Heart right ventricle (tissue), 16 donors: ENCODE data around the gene BAIAP3. TPM values are rescaled to one million over a fixed set of nuclear protein-coding genes. Genes with fewer than 3 reads are reported as not detected.
A peak's percentile ranks its signal among the peaks of the same experiment; 100 is the strongest.

ENCODE experiments used
- ATAC-seq, 8 donors: fragments of 200-7000 bp; cut with Tn5 transposase; one replicate each; pipeline ENCODE4 v1.9.1; 2020; ENCODE audit warnings: mild to moderate bottlenecking in 8 of 8, moderate library complexity in 8 of 8, moderate number of reproducible peaks in 1 of 8
- DNase-seq, 2 donors: peaks; one replicate each; pipeline ENCODE4 v3.0.0-alpha.2; 2020
- H3K27ac ChIP-seq, 10 donors: fragments of 200-600 bp; sonication (generic) in 2 of 10; one replicate each; pipeline versions ENCODE4 v1.5.0 to v1.8.0; 2020 to 2022; ENCODE audit warnings: mild to moderate bottlenecking in 3 of 10
- H3K27me3 ChIP-seq, 7 donors: fragments of 200-600 bp; one replicate each; pipeline ENCODE4 v1.8.0; 2021 to 2022; ENCODE audit warnings: mild to moderate bottlenecking in 2 of 7
- H3K36me3 ChIP-seq, 9 donors: fragments of 200-600 bp; sonication (generic) in 1 of 9; one replicate each; pipeline versions ENCODE4 v1.5.0 to v1.8.0; 2020 to 2022; ENCODE audit warnings: mild to moderate bottlenecking in 2 of 9
- H3K4me1 ChIP-seq, 9 donors: fragments of 200-600 bp; sonication (generic) in 1 of 9; one replicate each; pipeline versions ENCODE4 v1.5.0 to v1.8.0; 2020 to 2022; ENCODE audit warnings: mild to moderate bottlenecking in 4 of 9
- H3K4me3 ChIP-seq, 10 donors: fragments of 200-600 bp; sonication (generic) in 2 of 10; one replicate each; pipeline versions ENCODE4 v1.5.0 to v1.8.0; 2020 to 2022; ENCODE audit warnings: mild to moderate bottlenecking in 7 of 10, moderate library complexity in 2 of 10
- H3K9me3 ChIP-seq, 11 donors: fragments of 200-600 bp in 10 of 11; sonication (generic) in 2 of 11; one replicate each; pipeline versions ENCODE4 v1.5.0 to v1.8.0; 2013 to 2022; ENCODE audit warnings: mild to moderate bottlenecking in 2 of 11, control low read depth in 1 of 11, moderate library complexity in 1 of 11
- WGBS, 2 donors: extraction: QIAGEN DNeasy Blood & Tissue Kit; methylation state at CpG; one replicate each; pipeline ENCODE4 v1.1.7; 2013; ENCODE audit warnings: inconsistent platforms in 1 of 2; 5-methylcytosine and 5-hydroxymethylcytosine counted together
- intact Hi-C, 10 donors: fragments of 100-400 bp; cut with DNase I; formaldehyde crosslinking; loops; one replicate each; pipeline versions ENCODE4 v1.11.1 to v1.14.2; 2022
- long read RNA-seq, 3 donors: library from polyadenylated mRNA; unstranded; transcript quantifications; one replicate each; pipeline ENCODE4 v2.0.0, GENCODE V29; 2020 to 2021
- polyA plus RNA-seq, 2 donors: library from polyadenylated mRNA; stranded (reverse); fragments of 200-250 nt; gene quantifications; one replicate each; pipeline ENCODE4 v1.2.3, GENCODE V29; 2013
- total RNA-seq, 10 donors: library from RNA; stranded (reverse); fragmentation: NEBNext Ultra II Directional in 3 of 10; extraction: Animal tissue kit (Norgen Biotek cat#: 25700) in 3 of 10; gene quantifications; one replicate each; pipeline versions ENCODE4 v1.2.1 to v1.2.4, GENCODE V29; 2021 to 2023
- TF ChIP-seq, protein P1 (sequence below), 9 donors: fragments of 200-600 bp; sonication (generic) in 2 of 9; IDR thresholded peaks; one replicate each; pipeline versions ENCODE4 v1.5.0 to v1.8.0; 2021 to 2022; ENCODE audit warnings: antibody characterized with exemption in 9 of 9, mild to moderate bottlenecking in 5 of 9, moderate library complexity in 1 of 9
- donor health status: Arrhythmogenic right ventricular cardiomyopathy.
- donor health status: ischemic (EF 13 %, LVEDD 7.1; RV severe dilation, severe dysfunction).
- donor health status: healthy with polysubstance abuse.
- donor health status: DM: no; HTN: yes; CAD: no.
- donor health status: DM: no; HTN: no; CAD: no.
- donor health status: ischemic (EF 25% LVEDD 6.9; RV normal size, moderate dysfunction).
- donor health status: ischemic (EF 25% LVEDD 5.7; RV mildly dilated, moderate dysfunction).
- donor health status: healthy.
- donor health status: DM: yes; HTN: yes; CAD: no.
- donor health status: Ischemic cardiomyopathy.
- donor health status: ischemic (EF 35%, LVEDD 5.7; RV mildly dilated, moderate dysfunction).
- donor health status: nonischemic (EF 11% LVEDD 7.7; RV severe dilation, severe dysfunction).
- donor health status: DM: yes; HTN: yes; CAD: no.
- donor health status: PGD.
- donor health status: ischemic (EF 29% LVEDD 5.4; RV normal size, mild dysfunction).
- donor health status: nonischemic (EF 23%, LVEDD 6.1; RV moderate dilation, normal function).

The BAIAP3 gene
- total RNA-seq (1 to 10 TPM in 9 of 10 donors, under 1 TPM in 1; 0.37 to 3.8 (median 2.0) TPM), polyA plus RNA-seq (1 to 10 TPM; 1.4 to 6.8 TPM)
- long read RNA-seq, donor 1, partial matches to known transcripts: 3 of 4 reads
- long read RNA-seq, donor 1, other reads (novel, unspliced or antisense): 0 of 4 reads
- long read RNA-seq, donor 2, partial matches to known transcripts: 1 of 1 reads
- long read RNA-seq, donor 2, other reads (novel, unspliced or antisense): 0 of 1 reads
- long read RNA-seq, donor 3: 0 reads

GRCh38 chr16:1333149-1333812 is at the start of gene BAIAP3:
BAIAP3 (plus strand) TSS chr16:1333645; CDS start chr16:1338550, 4,905 bp downstream.
- ATAC-seq (peak; percentile 35 to 85 (median 68)), DNase-seq (peak in 1 of 2 donors; percentile 66)
- TF ChIP-seq, protein P1, sequence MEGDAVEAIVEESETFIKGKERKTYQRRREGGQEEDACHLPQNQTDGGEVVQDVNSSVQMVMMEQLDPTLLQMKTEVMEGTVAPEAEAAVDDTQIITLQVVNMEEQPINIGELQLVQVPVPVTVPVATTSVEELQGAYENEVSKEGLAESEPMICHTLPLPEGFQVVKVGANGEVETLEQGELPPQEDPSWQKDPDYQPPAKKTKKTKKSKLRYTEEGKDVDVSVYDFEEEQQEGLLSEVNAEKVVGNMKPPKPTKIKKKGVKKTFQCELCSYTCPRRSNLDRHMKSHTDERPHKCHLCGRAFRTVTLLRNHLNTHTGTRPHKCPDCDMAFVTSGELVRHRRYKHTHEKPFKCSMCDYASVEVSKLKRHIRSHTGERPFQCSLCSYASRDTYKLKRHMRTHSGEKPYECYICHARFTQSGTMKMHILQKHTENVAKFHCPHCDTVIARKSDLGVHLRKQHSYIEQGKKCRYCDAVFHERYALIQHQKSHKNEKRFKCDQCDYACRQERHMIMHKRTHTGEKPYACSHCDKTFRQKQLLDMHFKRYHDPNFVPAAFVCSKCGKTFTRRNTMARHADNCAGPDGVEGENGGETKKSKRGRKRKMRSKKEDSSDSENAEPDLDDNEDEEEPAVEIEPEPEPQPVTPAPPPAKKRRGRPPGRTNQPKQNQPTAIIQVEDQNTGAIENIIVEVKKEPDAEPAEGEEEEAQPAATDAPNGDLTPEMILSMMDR (IDR thresholded peaks at IDR 0.05): no peak
- 3 to 5% methylated on average over 65 to 83 of the region's 83 CpGs for WGBS, 2 donors
- Histone ChIP-seq H3K36me3 (no peaks in the 10 kb centered on the region), H3K27me3 (peaks cover 16 to 66% (median 35%) of the 10 kb centered on the region in 7 donors), H3K27ac (peak within 1 kb of the TSS in 8 of 10 donors; percentile 21 to 89 (median 70)), H3K9me3 (peaks cover 0 to 6% (median 0%) of the 10 kb centered on the region in 11 donors), H3K4me3 (peak within 1 kb of the TSS; percentile 33 to 64 (median 54)), H3K4me1 (peaks cover 11 to 39% (median 31%) of the 10 kb centered on the region in 9 donors)
- intact Hi-C loops: no loop called here

GRCh38 chr16:1283996-1284616 is 49.3 kb upstream of the BAIAP3 start:
- DNase-seq: no peak
- no peaks in the 10 kb centered on the region for H3K36me3 ChIP-seq
- 75 to 77% methylated on average over 16 of the region's 16 CpGs for WGBS, 2 donors
- no peak overlapping the region for H3K27ac ChIP-seq
- peaks cover 5 to 59% (median 50%) of the 10 kb centered on the region in 7 donors for H3K27me3 ChIP-seq
- peaks cover 0 to 15% (median 0%) of the 10 kb centered on the region in 9 donors for H3K4me1 ChIP-seq
- H3K4me3 ChIP-seq: no peak overlapping the region
- H3K9me3 ChIP-seq: no peaks in the 10 kb centered on the region
- TF ChIP-seq, protein P1 (IDR thresholded peaks at IDR 0.05): no peak
- intact Hi-C loops: no loop called here
- no peak for ATAC-seq

- no peak for ATAC-seq
- Histone ChIP-seq H3K27me3 (peaks cover 5 to 71% (median 66%) of the 10 kb centered on the region in 7 donors), H3K4me1 (peaks cover 0 to 15% (median 0%) of the 10 kb centered on the region in 9 donors), H3K9me3 (no peaks in the 10 kb centered on the region), H3K36me3 (no peaks in the 10 kb centered on the region), H3K4me3 (no peak overlapping the region), H3K27ac (no peak overlapping the region)
- intact Hi-C loops: no loop called here
- TF ChIP-seq, protein P1 (IDR thresholded peaks at IDR 0.05): no peak
- no peak for DNase-seq
- WGBS, 2 donors: 70 to 74% methylated on average over 38 of the region's 38 CpGs
Measured at GRCh38 chr16:1285669-1286512, 47.6 kb upstream of the BAIAP3 start.
